ENCODE data around the gene LDLRAD3.

DNA sequence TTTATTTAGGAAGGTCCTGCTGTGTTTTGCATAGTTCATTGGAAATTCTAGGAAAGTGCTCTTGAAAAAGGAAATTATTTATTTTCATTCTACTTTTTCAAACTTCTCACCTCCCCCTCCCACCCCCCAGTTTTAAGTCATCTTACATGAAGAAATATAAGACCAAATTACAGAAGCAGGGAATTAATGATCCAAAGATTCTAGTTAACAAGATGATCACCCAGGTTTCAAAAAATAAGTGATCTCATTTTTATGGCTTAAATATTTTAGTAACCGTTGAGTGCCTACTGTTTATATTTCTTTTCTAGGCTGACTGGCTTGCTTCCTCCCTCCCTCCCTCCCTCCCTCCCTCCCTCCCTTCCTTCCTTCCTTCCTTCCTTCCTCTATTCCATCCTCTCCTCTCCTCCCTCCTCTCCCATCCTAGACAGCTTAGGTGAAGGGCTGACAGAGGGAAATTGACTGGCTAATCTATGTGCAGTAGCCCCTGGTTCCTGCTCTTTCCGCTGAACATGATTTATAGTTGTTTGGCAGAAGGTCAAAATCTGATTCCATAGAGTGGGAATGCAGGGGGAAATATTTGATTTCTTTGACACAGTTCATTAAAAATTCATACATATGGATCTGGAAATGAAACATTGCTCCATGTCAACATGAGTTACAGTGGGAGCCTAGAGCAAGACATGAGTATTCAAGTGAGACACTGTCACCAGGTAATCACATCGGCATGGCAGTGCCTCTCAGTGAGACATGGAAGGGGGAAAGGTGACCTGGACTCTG, 221.9 kb downstream of the LDLRAD3 start:
- TF ChIP-seq, protein P1, sequence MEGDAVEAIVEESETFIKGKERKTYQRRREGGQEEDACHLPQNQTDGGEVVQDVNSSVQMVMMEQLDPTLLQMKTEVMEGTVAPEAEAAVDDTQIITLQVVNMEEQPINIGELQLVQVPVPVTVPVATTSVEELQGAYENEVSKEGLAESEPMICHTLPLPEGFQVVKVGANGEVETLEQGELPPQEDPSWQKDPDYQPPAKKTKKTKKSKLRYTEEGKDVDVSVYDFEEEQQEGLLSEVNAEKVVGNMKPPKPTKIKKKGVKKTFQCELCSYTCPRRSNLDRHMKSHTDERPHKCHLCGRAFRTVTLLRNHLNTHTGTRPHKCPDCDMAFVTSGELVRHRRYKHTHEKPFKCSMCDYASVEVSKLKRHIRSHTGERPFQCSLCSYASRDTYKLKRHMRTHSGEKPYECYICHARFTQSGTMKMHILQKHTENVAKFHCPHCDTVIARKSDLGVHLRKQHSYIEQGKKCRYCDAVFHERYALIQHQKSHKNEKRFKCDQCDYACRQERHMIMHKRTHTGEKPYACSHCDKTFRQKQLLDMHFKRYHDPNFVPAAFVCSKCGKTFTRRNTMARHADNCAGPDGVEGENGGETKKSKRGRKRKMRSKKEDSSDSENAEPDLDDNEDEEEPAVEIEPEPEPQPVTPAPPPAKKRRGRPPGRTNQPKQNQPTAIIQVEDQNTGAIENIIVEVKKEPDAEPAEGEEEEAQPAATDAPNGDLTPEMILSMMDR (IDR thresholded peaks at IDR 0.05; ENCODE audit: borderline replicate concordance, extremely low read depth, low read length, poor library complexity, severe bottlenecking) = no peak
- TF ChIP-seq EZH2 (IDR thresholded peaks at IDR 0.05; ENCODE audit: borderline replicate concordance, low read depth, low read length, severe bottlenecking) = no peak

All from DND-41 (cell line).